Measurements from ENCODE around the gene COL4A3.
A peak's percentile ranks its signal among the peaks of the same experiment; 100 is the strongest.

The COL4A3 gene

GRCh38 chr2:227186751-227187150, 22.3 kb downstream of the COL4A3 start:
- no peak for TF ChIP-seq POLR2A (IDR thresholded peaks at IDR 0.05; ENCODE audit: extremely low read depth, insufficient read length)
- no peak for TF ChIP-seq MAX (IDR thresholded peaks at IDR 0.05; ENCODE audit: low read depth, low read length)
- no peak for TF ChIP-seq MYC (IDR thresholded peaks at IDR 0.05; ENCODE audit: low read depth, low read length)
- TF ChIP-seq CTCF (IDR thresholded peaks at IDR 0.05; ENCODE audit: low read depth, low read length) = no peak
- peak; percentile 55 for DNase-seq (ENCODE audit: low read depth)
- H3K4me3 ChIP-seq (ENCODE audit: low read depth, low read length) = no peak overlapping the region

- no peak for TF ChIP-seq MYC (IDR thresholded peaks at IDR 0.05; ENCODE audit: low read depth, low read length)
- TF ChIP-seq POLR2A (IDR thresholded peaks at IDR 0.05; ENCODE audit: extremely low read depth, insufficient read length) = no peak
- TF ChIP-seq CTCF (IDR thresholded peaks at IDR 0.05; ENCODE audit: low read depth, low read length) = no peak
- no peak for TF ChIP-seq MAX (IDR thresholded peaks at IDR 0.05; ENCODE audit: low read depth, low read length)
- no peak overlapping the region for H3K4me3 ChIP-seq (ENCODE audit: low read depth, low read length)
- DNase-seq (ENCODE audit: low read depth) = peak; percentile 65
These were observed 23.9 kb downstream of the COL4A3 start for GRCh38 chr2:227188292-227188691.

GRCh38 chr2:227191367-227191766, 26.9 kb downstream of the COL4A3 start:
- TF ChIP-seq MYC (IDR thresholded peaks at IDR 0.05; ENCODE audit: low read depth, low read length) (no peak), MAX (IDR thresholded peaks at IDR 0.05; ENCODE audit: low read depth, low read length) (no peak), POLR2A (IDR thresholded peaks at IDR 0.05; ENCODE audit: extremely low read depth, insufficient read length) (no peak), CTCF (IDR thresholded peaks at IDR 0.05; ENCODE audit: low read depth, low read length) (no peak)
- no peak overlapping the region for H3K4me3 ChIP-seq (ENCODE audit: low read depth, low read length)
- no peak for DNase-seq (ENCODE audit: low read depth)

- no peak overlapping the region for H3K4me3 ChIP-seq (ENCODE audit: low read depth, low read length)
- peak; percentile 29 for DNase-seq (ENCODE audit: low read depth)
- TF ChIP-seq CTCF (IDR thresholded peaks at IDR 0.05; ENCODE audit: low read depth, low read length) (no peak), MAX (IDR thresholded peaks at IDR 0.05; ENCODE audit: low read depth, low read length) (no peak), POLR2A (IDR thresholded peaks at IDR 0.05; ENCODE audit: extremely low read depth, insufficient read length) (no peak), MYC (IDR thresholded peaks at IDR 0.05; ENCODE audit: low read depth, low read length) (no peak)
These were observed 28.1 kb downstream of the COL4A3 start for GRCh38 chr2:227192491-227192890.

- no peak overlapping the region for H3K4me3 ChIP-seq (ENCODE audit: low read depth, low read length)
- TF ChIP-seq MYC (IDR thresholded peaks at IDR 0.05; ENCODE audit: low read depth, low read length) (no peak), CTCF (IDR thresholded peaks at IDR 0.05; ENCODE audit: low read depth, low read length) (no peak), POLR2A (IDR thresholded peaks at IDR 0.05; ENCODE audit: extremely low read depth, insufficient read length) (no peak)
- no peak for DNase-seq (ENCODE audit: low read depth)
These were observed 29.8 kb downstream of the COL4A3 start for GRCh38 chr2:227194219-227194618.

- no peak for TF ChIP-seq CTCF (IDR thresholded peaks at IDR 0.05; ENCODE audit: low read depth, low read length)
- no peak for TF ChIP-seq MYC (IDR thresholded peaks at IDR 0.05; ENCODE audit: low read depth, low read length)
- DNase-seq (ENCODE audit: low read depth) = no peak
- no peak overlapping the region for H3K4me3 ChIP-seq (ENCODE audit: low read depth, low read length)
These were observed 34.4 kb downstream of the COL4A3 start for GRCh38 chr2:227198866-227199265.
